Measurements from ENCODE around the gene IL22RA1. TPM values are rescaled to one million over a fixed set of nuclear protein-coding genes. Genes with fewer than 3 reads are reported as not detected.

IL22RA1 gene
- total RNA-seq, 1 donor from 2014 or later: 0.87 TPM

- no peak for ATAC-seq
- Histone ChIP-seq H3K4me1 (no peaks in the 10 kb centered on the region), H3K27ac (no peak overlapping the region), H3K27me3 (no peaks in the 10 kb centered on the region), H3K9me3 (no peaks in the 10 kb centered on the region), H3K36me3 (no peaks in the 10 kb centered on the region), H3K4me3 (no peak overlapping the region)
- no peak for DNase-seq
- intact Hi-C loops (cut with DNase I): no loop called here
- no peak for TF ChIP-seq CTCF (IDR thresholded peaks at IDR 0.05)
These were observed 52.2 kb downstream of the IL22RA1 start for GRCh38 chr1:24090736-24091135.

DNA sequence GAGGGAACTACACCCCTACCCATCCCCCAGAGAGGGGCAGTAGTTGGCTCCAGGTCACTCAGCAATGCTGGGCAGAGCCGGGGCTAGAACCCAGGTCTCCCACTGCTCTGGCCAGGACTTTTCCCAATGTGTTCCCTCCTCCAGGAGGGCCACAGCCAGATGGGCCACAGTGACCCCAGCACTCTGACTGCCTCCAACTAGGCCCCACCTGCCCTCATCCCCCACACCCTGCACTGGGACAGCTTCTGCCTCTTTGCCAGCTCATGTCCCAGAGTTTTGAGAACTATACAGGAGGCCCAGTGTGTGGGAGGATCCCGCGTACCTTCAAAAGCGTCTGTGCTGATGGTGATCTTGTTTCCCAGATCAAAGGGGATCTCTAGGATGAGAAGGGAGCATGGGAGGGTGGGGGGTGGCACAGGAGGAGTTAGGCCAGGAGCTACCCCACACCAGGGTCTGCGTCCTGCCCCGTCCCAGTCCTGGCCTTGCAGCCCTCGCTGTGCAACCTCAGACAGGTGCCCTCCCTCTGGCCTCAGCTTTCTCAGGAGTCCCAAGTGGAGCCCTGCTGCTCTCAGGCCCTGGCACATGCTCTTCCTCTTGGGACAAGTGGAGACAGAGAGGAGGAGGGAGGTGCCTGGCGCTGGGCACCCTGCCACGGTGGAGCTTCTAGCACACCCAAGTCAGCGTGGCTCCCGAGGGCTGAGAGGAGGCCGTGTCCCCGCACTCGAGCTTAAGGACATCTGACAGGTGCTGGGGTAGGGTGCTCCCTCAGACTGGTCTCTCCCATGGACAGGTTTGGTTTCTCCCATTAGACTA, 53.0 kb downstream of the IL22RA1 start:
- no peaks in the 10 kb centered on the region for H3K4me1 ChIP-seq
- H3K27ac ChIP-seq: no peak overlapping the region
- intact Hi-C loops (cut with DNase I): no loop called here
- TF ChIP-seq CTCF (IDR thresholded peaks at IDR 0.05): no peak
- no peaks in the 10 kb centered on the region for H3K27me3 ChIP-seq
- no peak overlapping the region for H3K4me3 ChIP-seq
- ATAC-seq: peak; percentile 81
- no peaks in the 10 kb centered on the region for H3K36me3 ChIP-seq
- no peaks in the 10 kb centered on the region for H3K9me3 ChIP-seq
- DNase-seq: peak; percentile 87

DNA sequence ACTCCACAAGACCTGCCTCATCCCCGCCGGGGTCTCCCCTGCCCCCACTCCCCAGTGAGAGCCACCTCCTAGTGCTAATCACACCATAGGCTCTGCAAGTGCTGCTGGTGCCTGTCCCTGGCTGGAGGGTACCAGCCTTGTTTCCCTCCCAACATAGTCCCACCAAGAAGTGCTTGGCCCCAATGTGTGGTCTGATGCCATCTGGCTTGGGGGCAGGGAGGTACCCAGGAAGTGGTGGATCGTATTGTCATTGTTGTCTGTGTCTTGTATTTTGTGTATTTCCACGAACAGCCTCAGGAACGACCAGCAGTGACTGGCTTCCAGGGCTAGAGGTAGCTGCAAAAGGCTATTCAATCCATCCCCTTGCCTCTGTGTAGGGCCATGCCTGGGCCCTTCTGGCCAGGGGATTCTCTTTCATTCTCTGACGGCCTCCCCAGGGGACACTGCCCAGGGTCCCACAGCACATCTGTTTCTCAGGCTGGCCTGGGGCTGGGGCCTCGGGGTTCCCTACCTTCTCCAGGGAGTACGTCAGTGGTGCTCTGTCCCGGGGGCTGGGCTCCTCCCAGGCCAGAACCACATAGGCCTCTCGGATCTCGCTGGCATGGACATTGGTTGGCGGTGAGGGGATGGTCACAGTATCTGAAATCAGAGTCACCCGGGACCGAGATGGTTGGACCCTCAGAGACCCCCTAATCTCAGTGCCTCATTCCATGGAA, 53.8 kb downstream of the IL22RA1 start:
- Histone ChIP-seq H3K4me1 (no peaks in the 10 kb centered on the region), H3K36me3 (no peaks in the 10 kb centered on the region), H3K27ac (no peak overlapping the region), H3K27me3 (no peaks in the 10 kb centered on the region), H3K9me3 (no peaks in the 10 kb centered on the region), H3K4me3 (no peak overlapping the region)
- DNase-seq (no peak), ATAC-seq (no peak)
- intact Hi-C loops (cut with DNase I): no loop called here
- TF ChIP-seq CTCF (IDR thresholded peaks at IDR 0.05): no peak

DNA sequence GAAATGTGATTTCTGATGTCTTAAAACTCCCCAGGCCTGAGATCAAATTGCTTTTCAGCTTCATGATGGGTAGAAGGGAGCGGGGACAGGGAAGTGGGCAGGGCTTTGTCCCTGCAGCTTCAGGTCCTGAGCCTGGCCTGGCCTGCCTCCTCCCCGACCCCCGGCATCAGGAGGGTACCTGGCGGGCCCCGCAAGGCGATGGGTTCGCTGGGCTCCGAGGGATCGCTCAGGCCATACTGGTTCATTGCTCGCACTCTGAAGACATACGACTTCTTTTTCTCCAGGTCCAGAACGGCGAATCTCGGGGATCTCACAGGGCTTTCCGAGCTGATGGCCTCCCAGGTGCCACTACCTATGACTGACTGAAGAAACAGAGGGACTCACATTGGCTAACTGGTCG, 56.5 kb downstream of the IL22RA1 start:
- H3K27ac ChIP-seq: no peak overlapping the region
- H3K36me3 ChIP-seq: no peaks in the 10 kb centered on the region
- no peaks in the 10 kb centered on the region for H3K4me1 ChIP-seq
- no peak for TF ChIP-seq CTCF (IDR thresholded peaks at IDR 0.05)
- no peak overlapping the region for H3K4me3 ChIP-seq
- H3K27me3 ChIP-seq: no peaks in the 10 kb centered on the region
- DNase-seq (no peak), ATAC-seq (no peak)
- intact Hi-C loops (cut with DNase I): no loop called here
- no peaks in the 10 kb centered on the region for H3K9me3 ChIP-seq

- intact Hi-C loops (cut with DNase I): no loop called here
- DNase-seq (no peak), ATAC-seq (no peak)
- H3K27ac ChIP-seq: no peak overlapping the region
- no peak for TF ChIP-seq CTCF (IDR thresholded peaks at IDR 0.05)
- no peaks in the 10 kb centered on the region for H3K27me3 ChIP-seq
- H3K36me3 ChIP-seq: no peaks in the 10 kb centered on the region
- no peaks in the 10 kb centered on the region for H3K9me3 ChIP-seq
- H3K4me3 ChIP-seq: no peak overlapping the region
- H3K4me1 ChIP-seq: no peaks in the 10 kb centered on the region
These were observed 57.4 kb downstream of the IL22RA1 start for GRCh38 chr1:24085546-24085945.

Data from upper lobe of right lung (tissue), 1 donor.